Endothelial cell of umbilical vein (primary cell): ENCODE measurements around the gene RAP1GAP. TPM values are rescaled to one million over a fixed set of nuclear protein-coding genes. Genes with fewer than 3 reads are reported as not detected.
"Not testable (repeated sequence)": the region's sequence is repeated elsewhere in the genome, so short reads cannot be mapped to it uniquely, and the experiment has no call there.

Experiments
- BruUV-seq: library from RNA; stranded (reverse); fragments of 400-500 nt; replicated peaks from 2 replicates; lab custom pipeline; 2021; lab: Mats Ljungman, UMichigan
- CTCF ChIA-PET: fragments of 300-600, 350-600 bp; sonication (Branson Sonifier 250); formaldehyde crosslinking; loops from one replicate; lab custom pipeline; 2021; ENCODE audit warnings: antibody characterized with exemption, inconsistent platforms; lab: Charles Lee
- POLR2A ChIA-PET: fragments of 300-600, 350-600 bp; sonication (Branson Sonifier 250); formaldehyde crosslinking; loops from one replicate; lab custom pipeline; 2021; ENCODE audit warnings: antibody characterized with exemption, inconsistent platforms; lab: Charles Lee
- DNase-seq: peaks from one replicate; pipeline ENCODE4 v3.0.0-alpha.2; 2011; ENCODE audit warnings: low read depth, low spot score
- FAIRE-seq: peaks from 2 replicates; lab custom pipeline; 2011; peaks lifted over from hg19 to GRCh38; lab: Jason Lieb, UNC
- H2AFZ ChIP-seq: 2 replicates; pipeline ENCODE4 v1.6.0; 2012; ENCODE audit warnings: low read depth, low read length, control low read depth, inconsistent platforms
- H3K27ac ChIP-seq: 2 replicates; pipeline ENCODE4 v1.5.1; 2011; ENCODE audit warnings: low read depth, mild to moderate bottlenecking, control low read depth, low read length, moderate library complexity; ENCODE audit not compliant: insufficient read depth
- H3K27me3 ChIP-seq, 2 experiments: 2 replicates each; pipeline versions ENCODE4 v1.6.0 to v1.6.1; 2011; ENCODE audit warnings: low read length in 2 of 2, mixed read lengths in 1 of 2; ENCODE audit not compliant: control insufficient read depth in 2 of 2, insufficient read depth in 2 of 2
- H3K36me3 ChIP-seq, 2 experiments: 2 replicates in 1 of 2; 3 replicates in 1 of 2; pipeline ENCODE4 v1.5.1; 2011; ENCODE audit warnings: low read length in 2 of 2, mild to moderate bottlenecking in 1 of 2, moderate library complexity in 1 of 2; ENCODE audit not compliant: control insufficient read depth in 2 of 2, insufficient read depth in 2 of 2; ENCODE audit errors: extremely low read depth in 1 of 2
- H3K4me1 ChIP-seq: 3 replicates; pipeline ENCODE4 v1.5.1; 2011; ENCODE audit warnings: mild to moderate bottlenecking, low read length; ENCODE audit not compliant: control insufficient read depth, insufficient read depth; ENCODE audit errors: extremely low read depth
- H3K4me2 ChIP-seq: 2 replicates; pipeline ENCODE4 v1.6.1; 2011; ENCODE audit warnings: low read length, control low read depth, mixed read lengths; ENCODE audit not compliant: insufficient read depth
- H3K4me3 ChIP-seq, 3 experiments: fragments of 200-600 bp in 1 of 3; sonication (generic), shearing (Covaris generic) in 1 of 3; replicated peaks in 1 of 3; 2 replicates each; pipeline ENCODE4 v1.5.1; 2011 to 2016; ENCODE audit warnings: control low read depth in 3 of 3, low read length in 3 of 3, mild to moderate bottlenecking in 2 of 3, inconsistent platforms in 1 of 3, low read depth in 1 of 3, moderate library complexity in 1 of 3; ENCODE audit not compliant: insufficient read depth in 1 of 3
- H3K79me2 ChIP-seq: 2 replicates; pipeline ENCODE4 v1.6.0; 2012; ENCODE audit warnings: low read length, inconsistent platforms; ENCODE audit not compliant: control insufficient read depth, insufficient read depth
- H3K9ac ChIP-seq: replicated peaks from 2 replicates; pipeline ENCODE3; 2011; ENCODE audit warnings: low read length, control low read depth; ENCODE audit not compliant: insufficient read depth; ENCODE audit errors: extremely low read depth
- H3K9me1 ChIP-seq: replicated peaks from 3 replicates; pipeline ENCODE4 v1.6.0; 2011; ENCODE audit warnings: mild to moderate bottlenecking, low read length; ENCODE audit not compliant: control insufficient read depth, insufficient read depth; ENCODE audit errors: extremely low read depth
- H3K9me3 ChIP-seq: replicated peaks from 2 replicates; pipeline ENCODE4 v1.5.1; 2012; ENCODE audit warnings: low read length, inconsistent platforms; ENCODE audit not compliant: control insufficient read depth, insufficient read depth
- H4K20me1 ChIP-seq: replicated peaks from 2 replicates; pipeline ENCODE3; 2011; ENCODE audit warnings: mild to moderate bottlenecking, low read length; ENCODE audit not compliant: control insufficient read depth, insufficient read depth; ENCODE audit errors: extremely low read depth
- CTCF ChIP-seq, 2 donors: IDR thresholded peaks; 1 replicate in 1 of 2; 2 replicates in 1 of 2; pipeline ENCODE4 v1.5.1; 2011; ENCODE audit warnings: low read length in 2 of 2, mild to moderate bottlenecking in 2 of 2, moderate library complexity in 2 of 2, control low read depth in 1 of 2, inconsistent platforms in 1 of 2, low read depth in 1 of 2; ENCODE audit not compliant: insufficient read depth in 1 of 2; ENCODE audit errors: extremely low read depth in 1 of 2
- EZH2 ChIP-seq: IDR thresholded peaks from 2 replicates; pipeline ENCODE4 v1.6.1; 2012; ENCODE audit warnings: borderline replicate concordance, low read depth, mild to moderate bottlenecking, moderate library complexity, low read length, inconsistent platforms; ENCODE audit not compliant: severe bottlenecking
- FOS ChIP-seq: IDR thresholded peaks from 2 replicates; pipeline ENCODE4 v1.6.1; 2011; ENCODE audit warnings: mild to moderate bottlenecking, low read length, moderate library complexity, borderline replicate concordance; ENCODE audit not compliant: insufficient read depth
- GATA2 ChIP-seq: IDR thresholded peaks from 2 replicates; pipeline ENCODE4 v1.7.0; 2011; ENCODE audit warnings: low read depth, mild to moderate bottlenecking, moderate library complexity, mixed read lengths, low read length; ENCODE audit not compliant: insufficient read length, insufficient read depth
- JUN ChIP-seq: IDR thresholded peaks from 2 replicates; pipeline ENCODE4 v1.6.1; 2011; ENCODE audit warnings: borderline replicate concordance, low read depth; ENCODE audit not compliant: insufficient read length, insufficient read depth
- MYC ChIP-seq: IDR thresholded peaks from one replicate; pipeline ENCODE4 v1.6.1; 2011; ENCODE audit warnings: mild to moderate bottlenecking, low read depth, low read length
- POLR2A ChIP-seq: IDR thresholded peaks from 2 replicates; pipeline ENCODE4 v1.6.1; 2012; ENCODE audit warnings: low read depth, mild to moderate bottlenecking, control low read depth, low read length
- POLR2AphosphoS5 ChIP-seq: IDR thresholded peaks from 2 replicates; pipeline ENCODE4 v1.6.1; 2012; ENCODE audit warnings: low read depth, mild to moderate bottlenecking, control low read depth, low read length, moderate library complexity; ENCODE audit not compliant: insufficient read depth
- dilution Hi-C: fragments of 300-500 bp; cut with MboI; formaldehyde crosslinking; loops from one replicate; pipeline ENCODE4 v1.15.0; 2019; ENCODE audit warnings: low sequenced_read_pairs; ENCODE audit not compliant: extremely low pct_ligation_motif_present
- intact Hi-C: fragments of 100-400 bp; cut with micrococcal nuclease; formaldehyde crosslinking; loops from one replicate; pipeline ENCODE4 v1.10.0; 2022
- polyA plus RNA-seq, 4 experiments: library from polyadenylated mRNA; depleted of rRNA in 3 of 4; stranded (reverse) in 3 of 4; unstranded in 1 of 4; fragments of >200 nt; gene quantifications; 2 replicates each; pipeline versions ENCODE4 v1.2.1 to v1.2.3, GENCODE V29; 2011 to 2012; ENCODE audit warnings: missing spikeins in 1 of 4
- total RNA-seq: library from RNA; stranded (reverse); gene quantifications from 2 replicates; pipeline ENCODE4 v1.2.3, GENCODE V29; 2021
- TF ChIP-seq, protein P1 (sequence below): IDR thresholded peaks from 2 replicates; pipeline ENCODE4 v1.6.1; 2011; ENCODE audit not compliant: insufficient read depth, insufficient read length

RAP1GAP gene
- total and polyA plus RNA-seq, 2 donors (not counting 3 experiments of a cell fraction or from before 2014, with no cell fraction given): 0.07 to 0.20 TPM

DNA sequence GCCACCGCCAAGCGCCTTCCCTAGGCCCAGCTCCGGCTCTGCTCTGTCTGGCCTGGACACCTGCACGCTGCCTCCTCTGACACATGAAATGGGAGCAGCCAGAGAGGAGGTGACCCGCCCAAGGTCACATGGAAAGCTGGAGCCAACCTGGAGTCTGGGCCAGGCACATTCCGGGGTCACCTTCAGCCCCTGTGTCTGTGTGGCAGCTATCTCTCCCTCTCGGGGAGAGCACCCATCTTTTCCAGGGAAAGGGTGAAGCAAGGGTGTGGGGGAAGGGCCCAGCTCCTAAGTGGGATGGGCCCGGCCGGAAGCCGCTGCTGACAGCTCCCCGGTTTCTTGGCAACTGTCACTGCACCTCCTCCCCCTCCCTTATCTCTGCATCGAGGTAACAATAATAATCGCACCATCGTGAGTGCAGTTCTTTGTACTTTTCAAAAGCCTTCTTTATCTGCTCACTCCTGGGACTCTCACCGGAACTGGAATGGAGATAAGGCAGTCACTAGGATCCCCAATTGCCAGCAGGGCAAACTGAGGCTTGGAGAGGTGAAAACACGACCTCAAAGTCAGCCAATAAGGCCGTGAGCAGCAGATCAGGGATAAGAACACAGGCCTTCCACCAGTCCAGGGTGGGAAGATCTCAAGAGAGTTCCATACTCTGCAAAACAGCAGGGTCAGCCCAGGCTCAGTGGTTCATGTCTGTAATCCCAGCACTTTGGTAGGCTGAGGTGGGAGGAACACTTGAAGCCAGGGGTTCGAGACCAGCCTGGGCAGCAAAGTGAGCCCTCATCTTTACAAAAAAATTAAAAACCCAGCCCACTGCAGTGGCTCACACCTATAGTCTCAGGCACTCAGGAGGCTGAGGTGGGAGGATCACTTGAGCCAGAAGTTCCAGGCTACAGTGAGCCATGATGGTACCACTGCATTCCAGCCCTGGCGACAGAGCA lies 36.9 kb downstream of the RAP1GAP start:
- H3K36me3 ChIP-seq: no peaks in the 10 kb centered on the region
- TF ChIP-seq POLR2A (no peak), EZH2 (no peak), GATA2 (no peak), FOS (no peak), CTCF (IDR thresholded peaks at IDR 0.05; ENCODE audit: extremely low read depth in 1 of 2, insufficient read depth in 1 of 2, low read depth in 1 of 2, low read length in 2 of 2) (no peak), MYC (no peak), JUN (no peak), POLR2AphosphoS5 (no peak)
- TF ChIP-seq, protein P1, sequence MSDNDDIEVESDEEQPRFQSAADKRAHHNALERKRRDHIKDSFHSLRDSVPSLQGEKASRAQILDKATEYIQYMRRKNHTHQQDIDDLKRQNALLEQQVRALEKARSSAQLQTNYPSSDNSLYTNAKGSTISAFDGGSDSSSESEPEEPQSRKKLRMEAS: no peak
- H3K9me3 ChIP-seq: no peaks in the 10 kb centered on the region
- no peaks in the 10 kb centered on the region for H4K20me1 ChIP-seq
- no peak overlapping the region for H3K27ac ChIP-seq
- H3K9me1 ChIP-seq: no peaks in the 10 kb centered on the region
- dilution Hi-C loops: no loop called here
- H2AFZ ChIP-seq: no peak overlapping the region
- H3K4me2 ChIP-seq: no peak overlapping the region
- no peaks in the 10 kb centered on the region for H3K4me1 ChIP-seq
- BruUV-seq: no TSS peak
- CTCF ChIA-PET: no interaction called here
- no peak for FAIRE-seq
- POLR2A ChIA-PET: no interaction called here
- no peak for DNase-seq
- H3K4me3 ChIP-seq: no peak overlapping the region
- H3K9ac ChIP-seq: no peak overlapping the region
- H3K79me2 ChIP-seq: no peaks in the 10 kb centered on the region
- intact Hi-C loops: no loop called here
- H3K27me3 ChIP-seq: peaks cover 0 to 3% of the 10 kb centered on the region in 2 experiments

GRCh38 chr1:21631590-21631943 lies 37.6 kb downstream of the RAP1GAP start:
- POLR2A ChIA-PET, H3K27ac ChIP-seq, H4K20me1 ChIP-seq, H3K9ac ChIP-seq, H3K36me3 ChIP-seq, FAIRE-seq, DNase-seq, H3K4me2 ChIP-seq, H3K9me1 ChIP-seq, BruUV-seq, CTCF ChIA-PET, H3K9me3 ChIP-seq, H3K79me2 ChIP-seq, dilution Hi-C loops, H3K4me3 ChIP-seq, H2AFZ ChIP-seq, intact Hi-C loops, H3K27me3 ChIP-seq, H3K4me1 ChIP-seq: not testable (repeated sequence)
